Measurements from ENCODE around the gene CIB4. TPM values are rescaled to one million over a fixed set of nuclear protein-coding genes. Genes with fewer than 3 reads are reported as not detected.

Gene CIB4
- total RNA-seq, 5 donors from 2014 or later (not counting 1 experiment from before 2014, with no cell fraction given): not detected

- ChIA-PET CTCF (interaction anchor here (1.2 to 1.7 kb wide), 3 partner anchors 10 to 73 kb away, joined by 3 to 9 read pairs (median 9); no protein-coding TSS in a partner anchor), POLR2A (interaction anchor here in 1 of 2 donors (0.6 kb wide), 1 partner anchor 20 kb away, joined by 4 read pairs; no protein-coding TSS in a partner anchor)
- no peak overlapping the region for H3K27ac Mint-ChIP-seq
- Histone ChIP-seq H3K4me3 (ENCODE audit: control insufficient read depth in 1 of 2, extremely low read depth in 1 of 2, low read length in 1 of 2) (no peak overlapping the region), H3K9me3 (no peaks in the 10 kb centered on the region), H3K4me1 (ENCODE audit: control insufficient read depth in 1 of 2, extremely low read depth in 1 of 2, insufficient read depth in 2 of 2, low read length in 2 of 2) (peaks cover 0 to 3% of the 10 kb centered on the region in 2 experiments), H3K27ac (ENCODE audit: low read length) (no peak overlapping the region), H3K36me3 (ENCODE audit: control insufficient read depth in 2 of 2, extremely low read depth in 1 of 2, insufficient read depth in 1 of 2, low read length in 1 of 2) (no peaks in the 10 kb centered on the region), H3K27me3 (replicated peaks in 1 of 2; ENCODE audit: control insufficient read depth in 2 of 2, extremely low read depth in 1 of 2, insufficient read depth in 2 of 2, low read length in 1 of 2) (peaks cover 0 to 64% of the 10 kb centered on the region in 2 experiments)
- no peak for DNase-seq
- no peak for ATAC-seq (replicated peaks in 1 of 4)
- H3K27me3 Mint-ChIP-seq: peaks cover 24 to 34% of the 10 kb centered on the region in 2 donors
- peaks cover 0 to 3% (median 0%) of the 10 kb centered on the region in 3 donors for H3K4me1 Mint-ChIP-seq
- no peak overlapping the region for H3K4me3 Mint-ChIP-seq
- WGBS (ENCODE audit: insufficient coverage): 89% methylated on average over 14 of the region's 17 CpGs
- H3K36me3 Mint-ChIP-seq: no peaks in the 10 kb centered on the region
- H3K9me3 Mint-ChIP-seq: no peaks in the 10 kb centered on the region
Measured at GRCh38 chr2:26576565-26577441, 64.4 kb downstream of the CIB4 start.

- H3K4me1 ChIP-seq (ENCODE audit: control insufficient read depth in 1 of 2, extremely low read depth in 1 of 2, insufficient read depth in 2 of 2, low read length in 2 of 2): peaks cover 0 to 3% of the 10 kb centered on the region in 2 experiments
- no peak overlapping the region for H3K4me3 Mint-ChIP-seq
- H3K36me3 ChIP-seq (ENCODE audit: control insufficient read depth in 2 of 2, extremely low read depth in 1 of 2, insufficient read depth in 1 of 2, low read length in 1 of 2): no peaks in the 10 kb centered on the region
- peaks cover 18 to 32% of the 10 kb centered on the region in 2 donors for H3K27me3 Mint-ChIP-seq
- H3K27me3 ChIP-seq (replicated peaks in 1 of 2; ENCODE audit: control insufficient read depth in 2 of 2, extremely low read depth in 1 of 2, insufficient read depth in 2 of 2, low read length in 1 of 2): peaks cover 0 to 62% of the 10 kb centered on the region in 2 experiments
- no peak for ATAC-seq (replicated peaks in 1 of 4)
- H3K27ac Mint-ChIP-seq: no peak overlapping the region
- no peak overlapping the region for H3K4me3 ChIP-seq (ENCODE audit: control insufficient read depth in 1 of 2, extremely low read depth in 1 of 2, low read length in 1 of 2)
- H3K36me3 Mint-ChIP-seq: no peaks in the 10 kb centered on the region
- no peaks in the 10 kb centered on the region for H3K9me3 ChIP-seq
- no peak for DNase-seq
- no peaks in the 10 kb centered on the region for H3K9me3 Mint-ChIP-seq
- POLR2A ChIA-PET: no interaction called here
- H3K4me1 Mint-ChIP-seq: peaks cover 0 to 3% (median 0%) of the 10 kb centered on the region in 3 donors
- 86% methylated on average over 14 of the region's 17 CpGs for WGBS (ENCODE audit: insufficient coverage)
- H3K27ac ChIP-seq (ENCODE audit: low read length): no peak overlapping the region
- CTCF ChIA-PET: interaction anchor here in 1 of 2 donors (0.6 kb wide), 1 partner anchor 22 kb away, joined by 4 read pairs; no protein-coding TSS in a partner anchor
Measured at GRCh38 chr2:26575836-26576564, 65.2 kb downstream of the CIB4 start.

GRCh38 chr2:26574900-26575560, 66.1 kb downstream of the CIB4 start:
- H3K4me3 Mint-ChIP-seq: no peak overlapping the region
- Histone ChIP-seq H3K27me3 (replicated peaks in 1 of 2; ENCODE audit: control insufficient read depth in 2 of 2, extremely low read depth in 1 of 2, insufficient read depth in 2 of 2, low read length in 1 of 2) (peaks cover 0 to 61% of the 10 kb centered on the region in 2 experiments), H3K4me3 (ENCODE audit: control insufficient read depth in 1 of 2, extremely low read depth in 1 of 2, low read length in 1 of 2) (no peak overlapping the region), H3K27ac (ENCODE audit: low read length) (no peak overlapping the region), H3K4me1 (ENCODE audit: control insufficient read depth in 1 of 2, extremely low read depth in 1 of 2, insufficient read depth in 2 of 2, low read length in 2 of 2) (peaks cover 0 to 3% of the 10 kb centered on the region in 2 experiments), H3K36me3 (ENCODE audit: control insufficient read depth in 2 of 2, extremely low read depth in 1 of 2, insufficient read depth in 1 of 2, low read length in 1 of 2) (no peaks in the 10 kb centered on the region), H3K9me3 (no peaks in the 10 kb centered on the region)
- ChIA-PET POLR2A (no interaction called here), CTCF (no interaction called here)
- DNase-seq (no peak), ATAC-seq (replicated peaks in 1 of 4) (no peak)
- H3K9me3 Mint-ChIP-seq: no peaks in the 10 kb centered on the region
- peaks cover 18 to 35% of the 10 kb centered on the region in 2 donors for H3K27me3 Mint-ChIP-seq
- no peaks in the 10 kb centered on the region for H3K36me3 Mint-ChIP-seq
- WGBS (ENCODE audit: insufficient coverage): 78% methylated on average over 11 of the region's 17 CpGs
- no peak overlapping the region for H3K27ac Mint-ChIP-seq
- peaks cover 0 to 3% (median 0%) of the 10 kb centered on the region in 3 donors for H3K4me1 Mint-ChIP-seq

- Mint-ChIP-seq H3K9me3 (no peaks in the 10 kb centered on the region), H3K4me1 (peaks cover 0 to 3% (median 0%) of the 10 kb centered on the region in 3 donors), H3K27ac (no peak overlapping the region), H3K36me3 (no peaks in the 10 kb centered on the region), H3K27me3 (peaks cover 20 to 36% of the 10 kb centered on the region in 2 donors), H3K4me3 (no peak overlapping the region)
- H3K4me3 ChIP-seq (ENCODE audit: control insufficient read depth in 1 of 2, extremely low read depth in 1 of 2, low read length in 1 of 2): no peak overlapping the region
- POLR2A ChIA-PET: no interaction called here
- no peak for DNase-seq
- H3K27me3 ChIP-seq (replicated peaks in 1 of 2; ENCODE audit: control insufficient read depth in 2 of 2, extremely low read depth in 1 of 2, insufficient read depth in 2 of 2, low read length in 1 of 2): peaks cover 0 to 62% of the 10 kb centered on the region in 2 experiments
- no peak overlapping the region for H3K27ac ChIP-seq (ENCODE audit: low read length)
- WGBS (ENCODE audit: insufficient coverage): 88% methylated on average over 15 of the region's 15 CpGs
- ATAC-seq (replicated peaks in 1 of 4): no peak
- CTCF ChIA-PET: no interaction called here
- H3K36me3 ChIP-seq (ENCODE audit: control insufficient read depth in 2 of 2, extremely low read depth in 1 of 2, insufficient read depth in 1 of 2, low read length in 1 of 2): no peaks in the 10 kb centered on the region
- peaks cover 0 to 3% of the 10 kb centered on the region in 2 experiments for H3K4me1 ChIP-seq (ENCODE audit: control insufficient read depth in 1 of 2, extremely low read depth in 1 of 2, insufficient read depth in 2 of 2, low read length in 2 of 2)
- no peaks in the 10 kb centered on the region for H3K9me3 ChIP-seq
Measured at GRCh38 chr2:26574066-26574899, 66.9 kb downstream of the CIB4 start.

- H3K4me1 ChIP-seq (ENCODE audit: control insufficient read depth in 1 of 2, extremely low read depth in 1 of 2, insufficient read depth in 2 of 2, low read length in 2 of 2): peaks cover 0 to 3% of the 10 kb centered on the region in 2 experiments
- H3K9me3 Mint-ChIP-seq: no peaks in the 10 kb centered on the region
- peaks cover 13 to 37% of the 10 kb centered on the region in 2 donors for H3K27me3 Mint-ChIP-seq
Measured at GRCh38 chr2:26573241-26573925, 67.8 kb downstream of the CIB4 start.

More at GRCh38 chr2:26573241-26573925, 67.8 kb downstream of the CIB4 start:
- H3K4me3 ChIP-seq (ENCODE audit: control insufficient read depth in 1 of 2, extremely low read depth in 1 of 2, low read length in 1 of 2): no peak overlapping the region
- Mint-ChIP-seq H3K27ac (no peak overlapping the region), H3K4me1 (peaks cover 0 to 3% (median 0%) of the 10 kb centered on the region in 3 donors), H3K36me3 (no peaks in the 10 kb centered on the region), H3K4me3 (no peak overlapping the region)
- DNase-seq (no peak), ATAC-seq (replicated peaks in 1 of 4) (no peak)
- no peaks in the 10 kb centered on the region for H3K9me3 ChIP-seq
- H3K27me3 ChIP-seq (replicated peaks in 1 of 2; ENCODE audit: control insufficient read depth in 2 of 2, extremely low read depth in 1 of 2, insufficient read depth in 2 of 2, low read length in 1 of 2): peaks cover 0 to 58% of the 10 kb centered on the region in 2 experiments
- WGBS (ENCODE audit: insufficient coverage): 84% methylated on average over 10 of the region's 17 CpGs
- H3K36me3 ChIP-seq (ENCODE audit: control insufficient read depth in 2 of 2, extremely low read depth in 1 of 2, insufficient read depth in 1 of 2, low read length in 1 of 2): no peaks in the 10 kb centered on the region
- ChIA-PET POLR2A (no interaction called here), CTCF (no interaction called here)
- H3K27ac ChIP-seq (ENCODE audit: low read length): no peak overlapping the region

Measured in T-cell (primary cell).